NCI-H2029 (cell line): ENCODE measurements around the gene DNAH9.
"Not testable (repeated sequence)": the region's sequence is repeated elsewhere in the genome, so short reads cannot be mapped to it uniquely, and the experiment has no call there.

Source experiments
- DNase-seq: peaks from one replicate; lab custom pipeline; 2025; lab: John Stamatoyannopoulos, UW

The DNAH9 gene

DNA sequence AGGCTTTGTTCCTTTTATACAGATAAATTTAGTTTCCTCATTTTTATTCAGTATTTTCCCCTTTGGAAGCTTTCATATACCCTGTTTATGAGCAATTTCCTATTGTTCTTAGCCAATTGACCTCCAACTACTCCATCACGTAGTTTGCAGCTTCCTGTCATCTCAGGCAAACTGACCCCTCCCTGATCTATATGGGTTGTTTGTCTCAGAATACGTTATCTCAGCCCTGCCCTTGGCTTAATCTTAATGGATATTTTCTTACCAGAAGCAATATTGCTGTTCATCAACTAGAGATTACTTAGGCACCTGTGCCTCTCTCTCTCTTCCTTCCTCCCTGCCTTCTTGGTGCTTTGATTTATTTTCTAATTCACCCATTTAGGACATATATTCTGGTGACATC is 317.8 kb downstream of the DNAH9 start:
- DNase-seq: no peak

DNA sequence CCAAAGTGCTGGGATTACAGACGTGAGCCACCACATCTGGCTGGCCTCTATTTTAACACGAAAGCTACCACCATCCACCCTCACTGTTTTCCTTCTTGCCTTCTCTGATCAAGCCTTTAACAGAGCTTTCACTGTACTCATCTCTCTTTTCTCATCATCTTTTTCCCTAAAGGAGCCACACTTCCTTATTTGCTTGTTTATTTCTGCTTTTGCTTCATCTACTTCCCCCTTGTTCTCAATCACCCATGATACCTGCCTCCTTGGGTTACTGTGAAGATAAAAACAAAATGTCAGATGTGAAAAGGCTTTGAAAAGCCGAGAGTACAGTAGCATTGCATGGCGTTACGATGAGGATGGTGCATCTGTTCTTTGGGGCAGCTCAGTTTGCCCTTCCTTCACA is 319.1 kb downstream of the DNAH9 start:
- no peak for DNase-seq

DNA sequence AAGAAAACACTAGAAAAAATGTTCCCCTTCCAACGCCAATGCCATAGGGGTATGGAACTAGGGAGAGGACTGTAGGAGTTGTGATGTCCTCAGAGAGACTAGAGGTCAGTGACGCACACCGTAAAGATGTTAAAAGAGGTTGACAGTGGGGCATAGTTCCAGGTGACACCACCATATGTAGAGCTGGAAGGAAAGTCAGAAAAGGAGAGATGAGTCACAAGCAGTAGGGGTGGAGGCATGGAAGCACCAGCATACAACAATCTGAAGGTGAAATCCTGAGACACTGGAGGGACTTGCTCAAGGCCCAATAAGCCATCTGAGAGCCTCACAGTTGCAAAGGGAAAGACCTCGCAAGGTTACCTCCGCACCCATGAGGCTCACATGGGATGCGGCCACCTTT is 323.0 kb downstream of the DNAH9 start:
- DNase-seq: no peak

DNA sequence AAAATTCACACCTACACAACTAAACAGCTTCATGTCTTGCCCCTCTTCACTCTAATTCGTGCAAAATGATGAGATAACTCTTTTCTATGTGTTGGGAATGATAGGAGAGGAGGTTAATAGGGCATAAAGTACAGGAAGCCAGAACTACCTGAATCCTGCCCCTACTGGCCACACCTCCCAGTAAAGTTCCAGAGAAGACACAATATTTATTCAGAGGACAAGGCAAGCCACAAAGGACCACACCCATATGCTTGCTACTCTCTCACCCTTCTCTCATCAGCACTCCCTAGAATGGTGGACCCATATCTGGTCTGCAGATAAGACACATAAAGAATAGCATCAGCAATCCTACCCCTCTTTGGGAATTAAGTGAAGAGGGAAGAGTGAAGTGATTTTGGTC is 324.4 kb downstream of the DNAH9 start:
- no peak for DNase-seq

DNA sequence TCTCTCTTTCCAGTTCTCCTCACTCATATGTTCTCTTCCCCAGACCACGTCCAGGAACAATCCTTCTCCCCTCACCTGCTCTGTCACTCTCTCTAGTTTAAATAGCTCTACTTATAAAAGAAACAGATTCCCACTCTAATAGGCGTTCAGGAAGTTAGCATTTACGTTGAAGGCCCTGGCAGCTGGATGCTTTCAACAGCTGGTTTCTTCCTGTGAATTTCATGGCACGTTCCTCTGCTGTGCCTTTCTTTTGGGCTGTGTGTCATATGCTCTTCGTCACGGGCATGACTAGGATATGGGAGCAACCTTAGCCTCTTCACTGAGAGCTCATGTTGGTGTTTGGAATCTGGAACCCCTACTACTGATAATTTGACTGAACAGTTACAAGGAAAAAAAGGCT is 325.8 kb downstream of the DNAH9 start:
- DNase-seq: no peak

DNA sequence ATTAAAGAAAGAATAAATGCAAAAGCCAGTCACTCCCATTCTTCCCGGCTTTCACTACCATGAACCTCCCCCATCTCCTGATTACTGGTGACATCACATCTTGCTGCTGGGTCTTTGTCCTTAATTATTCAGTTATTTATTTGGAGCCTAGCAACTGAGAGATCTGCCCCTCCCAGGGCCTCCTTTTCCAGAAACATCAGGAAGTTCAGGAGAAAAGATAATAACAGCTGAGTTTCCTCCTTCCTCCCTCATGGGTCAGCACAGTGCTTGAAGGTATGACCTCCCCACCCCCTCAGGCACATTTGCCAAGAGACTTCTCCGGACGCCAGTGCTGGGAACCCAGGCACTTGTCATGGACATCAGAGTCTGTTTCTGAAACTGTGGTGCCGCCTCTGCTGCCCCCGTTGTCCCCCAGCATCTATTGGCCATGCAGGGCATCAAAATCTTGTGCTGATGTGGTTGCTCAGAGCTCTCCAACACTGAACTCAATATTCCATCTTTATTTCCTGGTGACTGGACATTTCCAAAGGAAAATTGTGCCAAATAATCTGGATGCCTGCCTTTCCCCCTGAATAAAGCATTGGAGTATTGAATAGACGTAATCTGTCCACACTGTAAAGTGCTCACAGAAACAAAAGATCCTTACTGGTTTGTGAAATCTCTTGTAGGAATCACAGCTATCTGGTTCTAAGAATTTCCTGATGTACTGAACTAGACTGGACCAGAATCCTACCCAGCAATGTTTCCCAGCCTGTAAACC is 327.2 kb downstream of the DNAH9 start:
- DNase-seq: no peak

DNA sequence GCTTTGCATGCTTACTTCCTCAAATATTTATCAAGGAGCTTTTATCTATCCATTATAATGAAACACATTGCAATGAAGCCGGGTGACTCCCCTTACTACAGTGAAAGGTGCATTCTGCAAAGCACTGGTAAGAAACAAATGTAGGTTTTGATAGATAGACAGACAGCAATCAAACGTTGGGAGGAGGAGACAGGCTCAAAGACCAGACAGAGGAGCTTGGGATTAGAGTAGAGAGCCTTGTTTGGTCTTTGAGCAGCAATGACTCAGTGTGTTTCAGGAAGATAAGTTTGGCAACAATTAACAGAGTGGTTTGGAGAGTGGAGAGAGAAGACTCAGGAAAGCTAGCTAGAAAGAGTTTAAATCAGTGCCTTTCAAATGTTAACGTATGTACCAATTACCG is 330.2 kb downstream of the DNAH9 start:
- no peak for DNase-seq

DNA sequence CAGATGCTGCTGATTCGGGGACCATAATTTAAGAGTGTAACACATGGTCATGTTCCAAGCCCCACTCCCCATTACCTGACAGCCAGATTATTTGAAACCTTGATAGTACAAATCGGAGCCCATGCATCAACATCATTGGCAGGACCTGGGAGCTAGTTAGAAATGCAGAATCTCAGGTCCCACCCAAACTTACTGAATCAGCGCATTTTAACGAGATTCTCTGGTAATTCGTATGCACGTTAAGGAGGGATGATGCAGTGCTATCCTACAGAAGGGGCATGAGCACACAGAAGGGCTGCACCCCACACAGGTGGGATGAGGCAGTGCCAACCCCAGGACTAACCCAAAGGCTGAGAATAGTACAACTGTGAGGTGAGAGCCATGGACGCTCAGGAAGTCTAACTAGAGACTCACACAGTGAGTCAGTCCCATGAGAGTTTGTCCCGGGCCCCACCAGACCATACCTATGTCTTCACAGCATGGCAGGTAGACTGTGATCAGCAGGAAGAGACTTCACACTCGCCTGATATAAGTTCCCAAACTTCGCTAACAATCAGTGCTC is 334.1 kb downstream of the DNAH9 start:
- no peak for DNase-seq

DNA sequence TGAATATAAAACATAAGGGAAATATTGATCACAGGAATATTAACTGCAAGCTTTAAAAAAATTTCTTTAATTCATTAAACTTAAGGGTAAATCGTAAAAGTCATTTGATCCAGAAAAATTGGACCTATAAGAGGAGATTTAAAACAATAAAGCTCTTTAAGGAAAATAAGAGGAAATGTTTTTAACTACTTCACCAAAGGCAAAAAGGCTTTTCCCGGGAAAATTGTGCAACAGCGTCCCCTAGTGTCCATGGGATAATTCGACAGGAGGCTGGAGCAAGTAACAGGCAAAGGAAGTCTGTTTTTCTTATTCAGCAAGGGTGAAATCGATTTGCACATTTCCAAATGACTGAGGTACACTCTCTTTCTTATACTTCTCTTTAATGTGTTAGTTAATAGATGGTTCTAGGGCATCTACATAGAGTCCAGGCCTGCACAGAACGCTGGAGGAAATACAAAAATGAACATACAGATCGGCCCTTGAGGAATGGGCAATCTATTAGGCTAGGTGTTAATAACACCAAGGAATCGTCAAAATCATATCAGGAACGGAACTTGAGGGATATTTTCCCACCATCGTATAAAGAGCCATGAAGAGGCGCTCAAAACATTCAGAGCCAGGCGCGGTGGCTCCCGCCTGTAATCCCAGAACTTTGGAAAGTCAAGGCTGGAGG is 337.6 kb downstream of the DNAH9 start:
- DNase-seq: no peak

DNA sequence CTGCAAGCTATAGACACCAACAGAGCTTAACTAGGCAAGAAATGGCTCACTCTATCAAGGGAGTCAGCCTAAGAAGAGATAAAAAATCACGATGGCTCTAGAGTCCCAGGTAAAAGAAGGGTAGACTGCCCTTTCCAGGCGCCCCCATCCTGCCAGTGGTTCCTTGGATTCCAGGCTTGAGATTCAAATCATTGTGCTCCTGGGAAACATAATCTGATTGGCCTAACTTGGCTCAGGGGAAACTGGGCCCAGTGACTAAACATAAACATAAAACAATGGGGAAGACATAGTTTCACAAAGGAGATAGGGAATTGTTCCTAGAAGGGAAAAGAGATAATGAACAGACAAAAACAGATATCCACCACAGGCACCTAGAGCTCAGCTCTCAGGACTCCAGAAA is 342.6 kb downstream of the DNAH9 start:
- DNase-seq: no peak

DNA sequence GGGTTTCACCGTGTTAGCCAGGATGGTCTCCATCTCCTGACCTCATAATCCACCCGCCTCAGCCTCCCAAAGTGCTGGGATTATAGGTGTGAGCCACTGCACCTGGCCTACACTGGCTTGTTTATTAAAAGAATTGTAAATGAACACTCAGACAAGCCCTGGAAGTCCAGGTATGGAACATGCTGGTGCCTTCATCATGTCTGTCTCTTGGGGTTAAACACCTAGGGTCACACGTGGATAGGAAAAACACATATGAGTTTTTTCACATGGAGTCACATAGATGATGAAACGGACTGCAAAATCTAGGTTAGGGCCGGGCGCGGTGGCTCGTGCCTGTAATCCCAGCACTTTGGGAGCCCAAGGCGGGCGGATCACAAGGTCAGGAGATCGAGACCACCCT is 344.8 kb downstream of the DNAH9 start:
- not testable (repeated sequence) for DNase-seq

DNA sequence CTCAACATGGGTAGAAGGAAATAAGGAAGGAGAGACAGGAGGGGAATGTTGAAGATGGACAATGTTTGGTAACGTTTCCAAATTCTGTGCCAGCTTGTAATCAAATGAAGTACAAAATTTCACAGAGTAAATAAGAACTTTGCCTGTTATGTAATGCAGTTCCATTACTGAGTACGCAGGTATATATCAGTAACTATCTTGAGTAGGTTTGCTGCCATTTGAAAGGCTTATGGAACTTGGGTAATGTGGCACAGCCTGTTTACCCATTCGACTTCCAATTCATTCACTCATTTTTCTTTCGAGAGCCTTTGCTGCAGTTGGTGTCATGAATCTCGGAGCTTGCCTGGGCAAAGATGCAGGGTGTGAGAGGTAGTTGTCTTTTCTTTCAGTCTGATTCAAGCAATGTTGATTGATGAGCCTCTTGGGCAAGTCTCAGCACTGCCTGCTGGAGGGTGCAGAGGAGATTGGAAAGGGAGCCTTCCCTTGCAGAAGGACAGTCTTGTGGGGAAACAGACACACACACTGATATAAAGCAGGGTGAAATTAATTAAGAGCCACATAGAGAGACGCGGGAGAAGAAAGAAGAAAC is 345.6 kb downstream of the DNAH9 start:
- no peak for DNase-seq

DNA sequence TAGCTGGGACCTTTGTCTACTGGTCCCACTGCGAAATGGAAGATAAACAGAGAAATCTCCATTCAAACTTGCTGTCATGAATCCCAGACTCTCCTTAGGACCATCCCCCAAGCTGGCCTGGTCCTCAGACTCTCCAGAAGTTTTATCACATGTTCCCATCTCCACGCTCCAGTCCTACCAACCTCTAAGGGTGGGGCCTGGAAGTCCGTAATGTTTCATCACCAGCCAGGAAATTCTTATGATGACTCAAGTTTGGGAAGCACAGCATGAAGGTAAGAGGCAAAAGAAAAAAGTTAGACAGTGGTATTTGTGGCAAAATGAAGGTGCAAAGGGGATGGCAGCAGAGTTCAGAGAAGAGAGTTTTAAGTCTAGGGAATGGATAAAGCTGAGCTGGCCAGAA is 346.3 kb downstream of the DNAH9 start:
- no peak for DNase-seq

DNA sequence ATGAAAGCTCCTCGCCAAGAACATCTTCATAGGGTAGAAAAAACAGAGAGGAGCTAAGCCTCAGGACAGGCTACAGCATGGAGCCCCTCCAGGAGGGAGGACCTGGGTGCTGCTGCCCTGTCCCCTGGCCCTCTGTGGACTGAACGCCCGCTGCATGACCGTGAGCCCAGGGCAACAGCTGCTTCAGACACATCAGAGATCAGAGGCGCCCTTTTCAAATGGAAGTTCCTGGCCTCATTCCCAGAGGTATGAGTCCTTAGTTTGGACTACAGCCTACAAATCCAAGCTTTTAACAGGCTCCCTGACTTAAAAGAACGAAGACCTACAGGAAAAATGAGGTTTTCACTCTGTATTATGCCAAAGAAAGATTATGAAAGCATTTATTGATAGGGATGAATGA is 350.5 kb downstream of the DNAH9 start:
- no peak for DNase-seq

DNA sequence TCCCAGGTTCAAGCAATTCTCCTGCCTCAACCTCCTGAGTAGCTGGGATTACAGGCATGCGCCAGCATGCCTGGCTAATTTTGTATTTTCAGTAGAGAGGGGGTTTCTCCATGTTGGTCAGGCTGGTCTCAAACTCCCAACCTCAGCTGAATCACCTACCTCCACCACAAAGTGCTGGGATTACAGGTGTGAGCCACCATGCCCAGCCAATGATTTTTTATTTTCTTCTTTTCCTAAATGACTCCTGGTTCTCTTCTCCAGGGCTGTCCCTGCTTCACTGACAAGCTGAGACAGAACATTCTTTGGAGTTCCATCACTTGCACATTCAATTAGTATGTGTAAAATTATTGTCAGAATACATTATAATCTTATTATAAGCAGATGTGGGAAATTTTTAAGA is 351.3 kb downstream of the DNAH9 start:
- not testable (repeated sequence) for DNase-seq

DNA sequence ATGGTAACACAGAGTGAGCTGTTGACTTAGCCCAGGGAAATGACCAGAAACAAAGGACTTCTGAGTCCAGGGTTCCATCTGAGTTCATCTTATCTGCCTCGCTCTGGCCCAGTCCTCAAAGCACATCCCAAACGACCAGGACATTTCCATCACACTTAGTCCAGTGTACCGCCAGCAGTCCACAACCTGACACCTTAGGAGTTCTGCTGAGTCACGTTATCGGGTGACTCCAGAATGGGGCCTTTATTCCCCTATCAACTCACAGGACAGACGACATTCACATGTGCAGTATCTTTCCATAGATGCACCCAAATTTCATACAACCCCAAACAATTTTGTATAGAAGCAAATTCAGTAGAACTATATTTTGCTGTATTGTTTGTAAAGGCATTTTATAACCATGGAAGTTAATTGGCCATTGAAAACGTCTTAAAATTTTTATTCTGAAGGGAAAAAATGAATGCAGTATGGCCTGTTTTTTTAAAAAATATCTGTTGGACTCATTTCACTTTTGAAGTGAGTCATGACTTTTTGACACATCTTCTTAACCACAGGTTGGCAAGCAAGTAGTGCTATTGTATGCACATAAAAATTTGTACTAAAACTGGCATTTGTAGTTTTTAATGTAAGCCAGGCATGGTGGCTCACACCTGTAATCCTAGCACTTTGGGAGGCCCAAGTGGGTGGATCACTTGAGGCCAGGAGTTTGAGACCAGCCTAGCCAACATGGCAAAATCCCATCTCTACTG is 352.7 kb downstream of the DNAH9 start:
- DNase-seq: no peak

DNA sequence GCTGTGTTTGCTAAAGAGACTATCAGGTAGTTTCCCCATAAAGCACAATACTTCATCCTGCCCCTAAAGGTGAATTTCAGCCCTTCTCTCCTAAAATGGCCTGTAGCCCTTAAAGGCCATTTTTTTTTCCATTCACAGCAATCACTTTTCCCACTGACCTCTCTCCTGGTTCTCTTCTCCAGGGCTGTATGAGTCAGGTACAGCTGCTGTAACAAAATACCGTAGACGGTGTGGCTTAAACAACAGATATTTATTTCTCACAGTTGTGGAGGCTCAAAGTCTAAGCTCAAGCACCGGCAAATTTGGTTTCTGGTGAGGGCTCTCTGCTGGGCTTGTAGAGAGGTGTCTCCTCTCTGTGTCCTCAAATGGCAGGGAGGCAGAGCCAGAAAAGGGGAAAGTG is 354.3 kb downstream of the DNAH9 start:
- DNase-seq: no peak

DNA sequence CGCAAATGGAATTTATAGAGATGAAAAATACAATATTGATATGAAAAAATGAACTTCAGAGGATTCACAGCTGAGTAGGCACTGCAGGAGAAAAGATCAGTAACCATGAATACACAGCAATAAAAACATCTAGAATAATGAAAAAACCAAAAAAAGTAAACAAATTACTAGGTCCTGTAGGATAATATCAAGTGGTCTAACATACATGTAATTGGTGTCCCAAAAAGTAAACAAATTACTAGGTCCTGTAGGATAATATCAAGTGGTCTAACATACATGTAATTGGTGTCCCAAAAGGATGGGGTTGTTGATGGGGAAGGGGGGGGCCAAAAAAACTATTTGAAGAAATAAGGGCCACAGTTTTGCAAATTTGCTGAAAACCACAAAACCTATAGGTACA is 355.7 kb downstream of the DNAH9 start:
- DNase-seq: no peak

DNA sequence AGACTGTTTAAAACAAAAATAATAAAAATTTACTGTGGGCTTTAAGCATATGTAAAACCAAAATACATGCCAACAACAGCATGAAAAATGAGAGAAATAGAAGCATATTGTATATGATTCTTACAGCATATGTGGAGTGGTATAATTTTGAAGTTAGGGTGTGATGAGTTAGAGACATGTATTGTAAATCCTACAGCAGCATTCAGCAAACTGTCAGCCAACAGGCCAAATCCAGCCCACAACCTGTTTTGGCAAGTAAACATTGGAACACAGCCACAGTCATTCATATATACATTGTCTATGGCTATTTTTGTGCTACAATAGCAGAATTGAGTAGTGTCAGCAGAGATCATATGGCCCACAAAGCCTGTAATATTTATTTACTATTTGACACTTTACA is 356.7 kb downstream of the DNAH9 start:
- DNase-seq: no peak

DNA sequence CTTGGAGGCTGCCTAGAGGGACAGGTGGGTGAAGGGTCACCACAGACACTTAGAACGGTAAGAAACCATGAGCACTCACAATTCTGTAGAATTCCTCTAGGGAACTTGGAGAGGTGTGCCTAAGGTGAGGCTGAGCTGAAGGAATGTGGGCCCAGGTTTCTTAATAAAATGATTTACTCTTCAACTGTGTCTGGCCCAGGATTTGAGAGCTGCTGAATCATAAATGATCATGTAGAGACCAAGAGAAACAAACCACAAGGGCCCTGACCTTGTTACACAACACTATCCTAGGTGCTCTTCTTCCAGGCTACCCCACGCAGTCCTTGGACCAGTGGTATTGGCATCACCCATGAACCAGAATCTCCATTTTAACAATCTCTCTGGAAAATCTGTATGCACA is 371.3 kb downstream of the DNAH9 start:
- DNase-seq: no peak

DNA sequence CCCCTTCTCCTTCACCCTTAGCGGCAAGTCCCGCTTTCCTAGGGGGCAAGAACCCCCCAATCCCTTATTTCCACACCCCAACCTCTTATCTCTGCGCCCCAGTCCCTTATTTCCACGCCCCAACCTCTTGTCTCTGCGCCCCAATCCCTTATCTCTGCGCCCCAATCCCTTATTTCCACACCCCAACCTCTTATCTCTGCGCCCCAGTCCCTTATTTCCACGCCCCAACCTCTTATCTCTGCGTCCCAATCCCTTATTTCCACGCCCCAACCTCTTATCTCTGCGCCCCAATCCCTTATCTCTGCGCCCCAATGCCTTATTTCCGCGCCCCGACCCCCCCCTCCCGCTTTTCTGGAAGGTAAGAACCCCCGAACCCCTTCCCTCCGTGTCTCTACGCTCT is 374.5 kb downstream of the DNAH9 start:
- not testable (repeated sequence) for DNase-seq

DNA sequence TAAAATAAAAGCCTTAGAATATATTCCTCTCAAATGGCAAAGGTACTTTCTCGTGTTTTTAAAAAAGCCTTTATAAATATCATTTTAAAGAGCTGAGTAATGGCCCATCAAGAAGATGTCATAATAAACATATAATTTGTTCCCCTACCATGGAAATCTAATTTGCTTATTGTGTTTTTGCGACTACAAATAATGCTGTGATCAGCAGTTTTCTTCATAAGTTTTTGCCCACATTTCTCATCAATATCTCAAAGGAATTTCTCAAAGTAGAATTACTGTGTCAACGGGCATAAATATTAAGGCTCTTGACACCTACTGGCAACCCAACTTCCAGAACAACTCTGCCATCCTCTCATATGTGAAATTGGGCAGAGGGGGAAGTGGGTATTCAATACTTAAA is 381.5 kb downstream of the DNAH9 start:
- no peak for DNase-seq

DNA sequence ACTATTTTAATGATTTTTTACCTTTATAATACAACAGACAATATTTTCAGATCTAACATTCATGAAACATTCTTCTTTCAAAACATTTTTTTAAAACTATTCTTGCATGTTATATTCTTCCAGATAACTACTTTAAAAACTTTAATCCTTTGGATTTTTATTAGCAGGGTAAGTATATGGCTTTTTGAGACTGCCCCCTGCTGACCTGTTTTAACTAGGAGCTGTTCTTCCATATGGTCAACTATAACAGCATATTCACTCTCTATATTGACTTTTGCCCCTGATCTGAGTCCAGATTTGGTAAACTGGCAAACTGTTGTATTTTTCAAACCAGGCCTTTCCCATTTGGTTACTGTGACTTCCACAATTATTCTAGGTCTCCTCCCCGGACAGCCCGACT is 382.5 kb downstream of the DNAH9 start:
- no peak for DNase-seq
